Endothelial cell of umbilical vein (primary cell): ENCODE results near the gene RNH1. TPM values are rescaled to one million over a fixed set of nuclear protein-coding genes. Genes with fewer than 3 reads are reported as not detected.

Source experiments
- BruUV-seq: library from RNA; stranded (reverse); fragments of 400-500 nt; replicated peaks from 2 replicates; lab custom pipeline; 2021; lab: Mats Ljungman, UMichigan
- CTCF ChIA-PET: fragments of 300-600, 350-600 bp; sonication (Branson Sonifier 250); formaldehyde crosslinking; loops from one replicate; lab custom pipeline; 2021; ENCODE audit warnings: antibody characterized with exemption, inconsistent platforms; lab: Charles Lee
- POLR2A ChIA-PET: fragments of 300-600, 350-600 bp; sonication (Branson Sonifier 250); formaldehyde crosslinking; loops from one replicate; lab custom pipeline; 2021; ENCODE audit warnings: antibody characterized with exemption, inconsistent platforms; lab: Charles Lee
- DNase-seq: peaks from one replicate; pipeline ENCODE4 v3.0.0-alpha.2; 2011; ENCODE audit warnings: low read depth, low spot score
- FAIRE-seq: peaks from 2 replicates; lab custom pipeline; 2011; peaks lifted over from hg19 to GRCh38; lab: Jason Lieb, UNC
- H2AFZ ChIP-seq: 2 replicates; pipeline ENCODE4 v1.6.0; 2012; ENCODE audit warnings: low read depth, low read length, control low read depth, inconsistent platforms
- H3K27ac ChIP-seq: 2 replicates; pipeline ENCODE4 v1.5.1; 2011; ENCODE audit warnings: low read depth, mild to moderate bottlenecking, control low read depth, low read length, moderate library complexity; ENCODE audit not compliant: insufficient read depth
- H3K27me3 ChIP-seq, 2 experiments: 2 replicates each; pipeline versions ENCODE4 v1.6.0 to v1.6.1; 2011; ENCODE audit warnings: low read length in 2 of 2, mixed read lengths in 1 of 2; ENCODE audit not compliant: control insufficient read depth in 2 of 2, insufficient read depth in 2 of 2
- H3K36me3 ChIP-seq, 2 experiments: 2 replicates in 1 of 2; 3 replicates in 1 of 2; pipeline ENCODE4 v1.5.1; 2011; ENCODE audit warnings: low read length in 2 of 2, mild to moderate bottlenecking in 1 of 2, moderate library complexity in 1 of 2; ENCODE audit not compliant: control insufficient read depth in 2 of 2, insufficient read depth in 2 of 2; ENCODE audit errors: extremely low read depth in 1 of 2
- H3K4me1 ChIP-seq: 3 replicates; pipeline ENCODE4 v1.5.1; 2011; ENCODE audit warnings: mild to moderate bottlenecking, low read length; ENCODE audit not compliant: control insufficient read depth, insufficient read depth; ENCODE audit errors: extremely low read depth
- H3K4me2 ChIP-seq: 2 replicates; pipeline ENCODE4 v1.6.1; 2011; ENCODE audit warnings: low read length, control low read depth, mixed read lengths; ENCODE audit not compliant: insufficient read depth
- H3K4me3 ChIP-seq, 3 experiments: fragments of 200-600 bp in 1 of 3; sonication (generic), shearing (Covaris generic) in 1 of 3; replicated peaks in 1 of 3; 2 replicates each; pipeline ENCODE4 v1.5.1; 2011 to 2016; ENCODE audit warnings: control low read depth in 3 of 3, low read length in 3 of 3, mild to moderate bottlenecking in 2 of 3, inconsistent platforms in 1 of 3, low read depth in 1 of 3, moderate library complexity in 1 of 3; ENCODE audit not compliant: insufficient read depth in 1 of 3
- H3K79me2 ChIP-seq: 2 replicates; pipeline ENCODE4 v1.6.0; 2012; ENCODE audit warnings: low read length, inconsistent platforms; ENCODE audit not compliant: control insufficient read depth, insufficient read depth
- H3K9ac ChIP-seq: replicated peaks from 2 replicates; pipeline ENCODE3; 2011; ENCODE audit warnings: low read length, control low read depth; ENCODE audit not compliant: insufficient read depth; ENCODE audit errors: extremely low read depth
- H3K9me1 ChIP-seq: replicated peaks from 3 replicates; pipeline ENCODE4 v1.6.0; 2011; ENCODE audit warnings: mild to moderate bottlenecking, low read length; ENCODE audit not compliant: control insufficient read depth, insufficient read depth; ENCODE audit errors: extremely low read depth
- H3K9me3 ChIP-seq: replicated peaks from 2 replicates; pipeline ENCODE4 v1.5.1; 2012; ENCODE audit warnings: low read length, inconsistent platforms; ENCODE audit not compliant: control insufficient read depth, insufficient read depth
- H4K20me1 ChIP-seq: replicated peaks from 2 replicates; pipeline ENCODE3; 2011; ENCODE audit warnings: mild to moderate bottlenecking, low read length; ENCODE audit not compliant: control insufficient read depth, insufficient read depth; ENCODE audit errors: extremely low read depth
- EZH2 ChIP-seq: IDR thresholded peaks from 2 replicates; pipeline ENCODE4 v1.6.1; 2012; ENCODE audit warnings: borderline replicate concordance, low read depth, mild to moderate bottlenecking, moderate library complexity, low read length, inconsistent platforms; ENCODE audit not compliant: severe bottlenecking
- FOS ChIP-seq: IDR thresholded peaks from 2 replicates; pipeline ENCODE4 v1.6.1; 2011; ENCODE audit warnings: mild to moderate bottlenecking, low read length, moderate library complexity, borderline replicate concordance; ENCODE audit not compliant: insufficient read depth
- GATA2 ChIP-seq: IDR thresholded peaks from 2 replicates; pipeline ENCODE4 v1.7.0; 2011; ENCODE audit warnings: low read depth, mild to moderate bottlenecking, moderate library complexity, mixed read lengths, low read length; ENCODE audit not compliant: insufficient read length, insufficient read depth
- JUN ChIP-seq: IDR thresholded peaks from 2 replicates; pipeline ENCODE4 v1.6.1; 2011; ENCODE audit warnings: borderline replicate concordance, low read depth; ENCODE audit not compliant: insufficient read length, insufficient read depth
- MYC ChIP-seq: IDR thresholded peaks from one replicate; pipeline ENCODE4 v1.6.1; 2011; ENCODE audit warnings: mild to moderate bottlenecking, low read depth, low read length
- POLR2A ChIP-seq: IDR thresholded peaks from 2 replicates; pipeline ENCODE4 v1.6.1; 2012; ENCODE audit warnings: low read depth, mild to moderate bottlenecking, control low read depth, low read length
- POLR2AphosphoS5 ChIP-seq: IDR thresholded peaks from 2 replicates; pipeline ENCODE4 v1.6.1; 2012; ENCODE audit warnings: low read depth, mild to moderate bottlenecking, control low read depth, low read length, moderate library complexity; ENCODE audit not compliant: insufficient read depth
- dilution Hi-C: fragments of 300-500 bp; cut with MboI; formaldehyde crosslinking; loops from one replicate; pipeline ENCODE4 v1.15.0; 2019; ENCODE audit warnings: low sequenced_read_pairs; ENCODE audit not compliant: extremely low pct_ligation_motif_present
- intact Hi-C: fragments of 100-400 bp; cut with micrococcal nuclease; formaldehyde crosslinking; loops from one replicate; pipeline ENCODE4 v1.10.0; 2022
- polyA plus RNA-seq, 4 experiments: library from polyadenylated mRNA; depleted of rRNA in 3 of 4; stranded (reverse) in 3 of 4; unstranded in 1 of 4; fragments of >200 nt; gene quantifications; 2 replicates each; pipeline versions ENCODE4 v1.2.1 to v1.2.3, GENCODE V29; 2011 to 2012; ENCODE audit warnings: missing spikeins in 1 of 4
- total RNA-seq: library from RNA; stranded (reverse); gene quantifications from 2 replicates; pipeline ENCODE4 v1.2.3, GENCODE V29; 2021
- TF ChIP-seq, protein P1 (sequence below): IDR thresholded peaks from 2 replicates; pipeline ENCODE4 v1.6.1; 2011; ENCODE audit not compliant: insufficient read depth, insufficient read length
- TF ChIP-seq, protein P2 (sequence below), 2 donors: IDR thresholded peaks; 1 replicate in 1 of 2; 2 replicates in 1 of 2; pipeline ENCODE4 v1.5.1; 2011; ENCODE audit warnings: low read length in 2 of 2, mild to moderate bottlenecking in 2 of 2, moderate library complexity in 2 of 2, control low read depth in 1 of 2, inconsistent platforms in 1 of 2, low read depth in 1 of 2; ENCODE audit not compliant: insufficient read depth in 1 of 2; ENCODE audit errors: extremely low read depth in 1 of 2

RNH1 gene
- total and polyA plus RNA-seq, 2 donors (not counting 3 experiments of a cell fraction or from before 2014, with no cell fraction given) = 144 to 198 TPM

DNA sequence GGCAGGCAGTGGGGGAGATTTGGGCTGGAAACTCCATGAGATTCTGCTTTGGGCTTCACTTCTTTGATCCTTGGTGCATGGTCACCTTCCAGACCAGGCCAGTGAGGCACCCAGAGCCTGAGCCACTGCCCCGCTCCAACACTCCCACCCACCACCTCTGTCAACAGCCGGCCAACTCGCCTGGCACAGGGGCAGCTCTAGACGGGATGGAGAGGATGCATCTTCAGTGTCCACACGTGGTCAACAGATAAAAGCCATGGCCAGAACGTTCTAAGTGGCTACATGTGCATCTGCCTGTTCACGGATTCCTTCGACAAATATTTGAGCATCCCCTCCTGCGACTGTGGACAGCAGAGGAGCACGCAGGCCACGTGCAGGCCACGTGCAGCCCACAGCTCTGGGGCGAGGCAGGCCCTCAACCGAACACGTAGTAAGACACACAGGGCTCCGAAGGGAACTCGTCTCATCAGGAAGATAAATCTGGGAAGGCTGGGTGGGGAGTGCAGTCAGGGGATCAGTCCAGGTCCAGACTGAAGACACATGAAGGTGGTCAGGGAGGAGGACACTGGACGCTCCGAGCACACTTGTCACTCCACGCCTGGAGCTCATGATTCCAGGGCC is 31.5 kb upstream of the RNH1 start:
- H3K79me2 ChIP-seq = peaks cover 14% of the 10 kb centered on the region
- CTCF ChIA-PET = no interaction called here
- dilution Hi-C loops (no loop called here), intact Hi-C loops (loop anchor here (5.0 kb wide), 1 partner anchor 159 kb away; the partner anchor contains the start of genes DEAF1 and TMEM80)
- H2AFZ ChIP-seq = no peak overlapping the region
- FAIRE-seq (no peak), DNase-seq (no peak)
- no TSS peak for BruUV-seq
- no peak overlapping the region for H3K4me2 ChIP-seq
- no peaks in the 10 kb centered on the region for H3K9me1 ChIP-seq
- peaks cover 3% of the 10 kb centered on the region for H3K4me1 ChIP-seq
- no peaks in the 10 kb centered on the region for H3K9me3 ChIP-seq
- no peak for TF ChIP-seq POLR2A
- TF ChIP-seq MYC = no peak
- TF ChIP-seq, protein P1, sequence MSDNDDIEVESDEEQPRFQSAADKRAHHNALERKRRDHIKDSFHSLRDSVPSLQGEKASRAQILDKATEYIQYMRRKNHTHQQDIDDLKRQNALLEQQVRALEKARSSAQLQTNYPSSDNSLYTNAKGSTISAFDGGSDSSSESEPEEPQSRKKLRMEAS = no peak
- TF ChIP-seq EZH2 = no peak
- TF ChIP-seq JUN = no peak
- TF ChIP-seq GATA2 = no peak
- no peak for TF ChIP-seq POLR2AphosphoS5
- TF ChIP-seq, protein P2, sequence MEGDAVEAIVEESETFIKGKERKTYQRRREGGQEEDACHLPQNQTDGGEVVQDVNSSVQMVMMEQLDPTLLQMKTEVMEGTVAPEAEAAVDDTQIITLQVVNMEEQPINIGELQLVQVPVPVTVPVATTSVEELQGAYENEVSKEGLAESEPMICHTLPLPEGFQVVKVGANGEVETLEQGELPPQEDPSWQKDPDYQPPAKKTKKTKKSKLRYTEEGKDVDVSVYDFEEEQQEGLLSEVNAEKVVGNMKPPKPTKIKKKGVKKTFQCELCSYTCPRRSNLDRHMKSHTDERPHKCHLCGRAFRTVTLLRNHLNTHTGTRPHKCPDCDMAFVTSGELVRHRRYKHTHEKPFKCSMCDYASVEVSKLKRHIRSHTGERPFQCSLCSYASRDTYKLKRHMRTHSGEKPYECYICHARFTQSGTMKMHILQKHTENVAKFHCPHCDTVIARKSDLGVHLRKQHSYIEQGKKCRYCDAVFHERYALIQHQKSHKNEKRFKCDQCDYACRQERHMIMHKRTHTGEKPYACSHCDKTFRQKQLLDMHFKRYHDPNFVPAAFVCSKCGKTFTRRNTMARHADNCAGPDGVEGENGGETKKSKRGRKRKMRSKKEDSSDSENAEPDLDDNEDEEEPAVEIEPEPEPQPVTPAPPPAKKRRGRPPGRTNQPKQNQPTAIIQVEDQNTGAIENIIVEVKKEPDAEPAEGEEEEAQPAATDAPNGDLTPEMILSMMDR (IDR thresholded peaks at IDR 0.05; ENCODE audit: extremely low read depth in 1 of 2, insufficient read depth in 1 of 2, low read depth in 1 of 2, low read length in 2 of 2) = no peak
- TF ChIP-seq FOS = no peak
- no peaks in the 10 kb centered on the region for H4K20me1 ChIP-seq
- H3K27me3 ChIP-seq = no peaks in the 10 kb centered on the region
- H3K9ac ChIP-seq = no peak overlapping the region
- H3K27ac ChIP-seq = no peak overlapping the region
- peaks cover 0 to 1% of the 10 kb centered on the region in 2 experiments for H3K36me3 ChIP-seq
- POLR2A ChIA-PET = no interaction called here
- H3K4me3 ChIP-seq = no peak overlapping the region
